Fibroblast of the aortic adventitia (primary cell): ENCODE data around the gene PHETA1. TPM values are rescaled to one million over a fixed set of nuclear protein-coding genes. Genes with fewer than 3 reads are reported as not detected.

Experiments used
- DNase-seq: peaks from one replicate; pipeline ENCODE4 v3.0.0-alpha.2; 2010; ENCODE audit warnings: low read depth
- H3K4me3 ChIP-seq: 2 replicates; pipeline ENCODE4 v1.5.1; 2011; ENCODE audit warnings: low read depth, mild to moderate bottlenecking, control low read depth, low read length, moderate library complexity
- CTCF ChIP-seq: IDR thresholded peaks from 2 replicates; pipeline ENCODE4 v1.5.1; 2011; ENCODE audit warnings: mild to moderate bottlenecking, low read length, control low read depth, inconsistent platforms; ENCODE audit not compliant: insufficient read depth
- total RNA-seq: library from RNA; depleted of rRNA; stranded (reverse); fragments of >200 nt; gene quantifications from 2 replicates; pipeline ENCODE4 v1.2.3, GENCODE V29; 2012; ENCODE audit warnings: low replicate concordance

The PHETA1 gene
- total RNA-seq, 1 donor, result 7.3 TPM

DNA sequence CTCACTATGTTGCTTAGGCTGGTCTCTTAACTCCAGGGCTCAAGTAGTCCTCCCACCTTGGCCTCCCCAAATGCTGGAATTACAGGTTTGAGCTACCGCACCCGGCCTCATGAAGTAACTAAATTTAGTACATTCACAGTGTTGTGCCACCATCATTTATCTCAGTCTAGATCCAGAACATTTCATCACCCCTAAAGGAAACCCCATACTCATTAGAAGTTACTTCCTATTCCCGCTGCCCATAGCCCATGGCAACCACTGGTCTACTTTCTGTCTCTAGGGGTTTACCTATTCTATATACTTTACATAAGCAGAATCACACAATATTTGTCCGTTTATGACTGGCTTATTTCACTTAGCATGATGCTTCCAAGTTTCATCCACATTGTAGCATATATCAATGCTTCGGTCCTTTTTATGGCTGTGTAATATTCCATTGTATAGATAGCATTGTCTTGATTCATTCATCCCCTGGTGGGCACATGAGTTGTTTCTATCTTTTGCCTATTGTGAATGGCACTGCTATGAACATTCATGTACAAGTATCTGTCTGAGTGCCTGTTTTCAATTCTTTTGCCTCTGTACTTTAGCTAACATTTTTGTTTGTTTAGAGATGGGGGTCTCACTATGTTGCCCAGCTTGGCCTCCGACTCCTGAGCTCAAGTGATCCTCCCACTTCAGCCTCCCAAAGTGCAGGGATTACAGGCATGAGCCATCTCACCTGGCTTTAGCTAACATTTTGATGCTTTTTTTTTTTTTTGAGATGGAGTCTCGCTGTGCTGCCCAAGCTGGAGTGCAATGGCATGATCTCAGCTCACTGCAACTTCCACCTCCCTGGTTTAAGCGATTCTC, 26.7 kb upstream of the PHETA1 start:
- H3K4me3 ChIP-seq, result no peak overlapping the region
- DNase-seq, result no peak
- TF ChIP-seq CTCF, result no peak

DNA sequence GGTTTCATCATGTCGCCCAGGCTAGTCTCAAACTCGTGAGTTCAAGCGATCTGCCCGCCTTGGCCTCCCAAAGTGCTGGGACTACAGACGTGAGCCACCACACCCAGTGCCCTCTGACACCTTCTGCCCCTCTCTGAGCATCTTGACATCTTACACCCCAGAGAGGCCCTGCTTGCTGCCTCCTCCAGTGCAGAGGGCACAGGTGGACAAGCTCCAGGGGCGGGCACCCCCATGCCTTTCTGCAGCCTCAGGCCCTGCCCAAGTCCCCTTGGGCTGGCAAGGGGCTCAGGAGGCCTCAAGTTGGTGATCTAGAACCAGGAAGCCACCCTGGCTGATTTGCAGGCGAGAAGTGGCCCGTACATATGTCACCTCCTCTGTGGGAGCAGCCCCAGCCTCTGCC, 25.6 kb upstream of the PHETA1 start:
- no peak overlapping the region for H3K4me3 ChIP-seq
- DNase-seq, result no peak
- TF ChIP-seq CTCF, result no peak

DNA sequence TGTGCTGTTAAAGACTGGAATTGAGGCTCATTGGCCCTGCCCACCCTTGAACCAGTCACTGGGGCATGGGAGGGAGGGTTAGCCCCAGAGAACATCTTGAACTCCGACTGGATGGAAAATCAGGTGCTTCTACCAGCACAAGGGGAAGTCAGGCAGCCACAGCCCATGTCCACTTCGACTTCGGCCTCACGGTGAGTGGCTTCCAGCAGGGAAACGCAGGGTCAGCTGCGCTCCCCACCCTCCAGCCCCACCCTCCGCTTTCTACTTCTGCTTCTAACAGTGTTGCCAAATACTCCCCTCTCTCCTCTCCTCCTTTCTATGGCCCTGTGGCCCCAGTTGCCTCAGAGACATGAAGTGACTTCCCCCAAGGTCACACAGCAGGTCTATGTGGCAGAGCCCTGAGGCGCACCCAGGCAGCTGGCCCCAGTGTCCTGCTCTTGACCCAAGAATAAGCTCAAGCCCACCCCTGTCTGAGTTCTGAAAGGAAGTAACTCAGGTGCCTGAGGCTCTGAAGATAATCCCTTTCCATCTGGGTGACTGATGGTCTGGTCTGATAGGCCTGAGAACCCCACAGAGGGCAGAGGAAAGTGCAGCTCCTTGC, 24.9 kb upstream of the PHETA1 start:
- no peak overlapping the region for H3K4me3 ChIP-seq
- DNase-seq, result no peak
- TF ChIP-seq CTCF, result no peak

GRCh38 chr12:111390910-111391309, 22.0 kb upstream of the PHETA1 start:
- no peak overlapping the region for H3K4me3 ChIP-seq
- TF ChIP-seq CTCF, result no peak
- no peak for DNase-seq

DNA sequence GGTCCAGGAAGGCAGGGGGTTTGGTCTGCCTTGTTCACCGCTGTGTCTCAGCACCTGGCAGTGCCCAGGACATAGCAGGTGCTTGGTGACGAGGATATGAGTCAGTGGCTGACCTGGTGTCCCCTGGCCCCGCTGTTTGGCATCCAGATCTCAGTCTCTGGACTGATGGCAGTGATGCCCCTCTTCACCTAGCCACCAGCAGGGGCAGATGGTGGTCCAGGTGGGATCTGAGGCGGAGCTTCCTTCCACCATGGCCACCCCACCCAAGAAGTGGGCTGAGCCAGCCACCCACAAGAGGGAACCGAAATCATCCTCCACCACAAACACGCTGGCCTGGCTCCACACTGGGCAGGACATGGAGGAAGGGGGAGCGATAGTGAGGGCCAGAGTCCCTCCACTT, 20.7 kb upstream of the PHETA1 start:
- DNase-seq, result no peak
- H3K4me3 ChIP-seq, result no peak overlapping the region
- TF ChIP-seq CTCF, result no peak

- no peak for DNase-seq
- no peak for TF ChIP-seq CTCF
- no peak overlapping the region for H3K4me3 ChIP-seq
Measured at GRCh38 chr12:111387747-111388323, 18.9 kb upstream of the PHETA1 start.
